PFSK-1 (cell line): ENCODE data around the gene RFTN1.

Experiments used
- POLR2AphosphoS5 ChIP-seq: IDR thresholded peaks from 2 replicates; pipeline ENCODE4 v1.6.1; 2012; ENCODE audit warnings: low read depth, mild to moderate bottlenecking, control low read depth, low read length, moderate library complexity
- TAF1 ChIP-seq: IDR thresholded peaks from 2 replicates; pipeline ENCODE4 v1.6.1; 2012; ENCODE audit warnings: low read length, control low read depth, borderline replicate concordance; ENCODE audit not compliant: insufficient read depth
- TF ChIP-seq, protein P1 (sequence below), 2 experiments: IDR thresholded peaks; 2 replicates each; pipeline versions ENCODE4 v1.6.1 to v1.8.0; 2011 to 2012; ENCODE audit warnings: low read depth in 2 of 2, low read length in 2 of 2, control low read depth in 1 of 2, inconsistent platforms in 1 of 2, mild to moderate bottlenecking in 1 of 2, moderate library complexity in 1 of 2; ENCODE audit not compliant: insufficient read depth in 1 of 2

DNA sequence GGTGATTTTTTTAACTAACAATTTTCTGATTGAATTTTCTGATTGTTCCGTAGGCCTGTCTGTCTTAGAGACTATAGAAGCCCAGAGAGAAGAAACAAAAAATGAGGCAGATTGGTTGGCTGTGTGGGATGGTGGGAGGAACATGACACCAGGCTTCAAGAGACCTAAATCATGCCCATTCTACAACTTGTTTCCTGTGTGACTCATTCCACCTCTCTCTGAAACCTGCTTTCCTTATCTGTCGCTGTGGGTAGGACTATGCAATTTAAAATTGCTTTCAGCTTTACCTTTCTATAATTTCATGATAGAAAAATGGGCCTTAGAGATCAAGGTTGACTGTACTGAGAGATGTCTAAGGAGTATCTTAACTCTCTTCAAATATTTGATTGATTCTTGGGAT lies 203.9 kb downstream of the RFTN1 start:
- no peak for TF ChIP-seq TAF1
- TF ChIP-seq POLR2AphosphoS5: no peak
- TF ChIP-seq, protein P1, sequence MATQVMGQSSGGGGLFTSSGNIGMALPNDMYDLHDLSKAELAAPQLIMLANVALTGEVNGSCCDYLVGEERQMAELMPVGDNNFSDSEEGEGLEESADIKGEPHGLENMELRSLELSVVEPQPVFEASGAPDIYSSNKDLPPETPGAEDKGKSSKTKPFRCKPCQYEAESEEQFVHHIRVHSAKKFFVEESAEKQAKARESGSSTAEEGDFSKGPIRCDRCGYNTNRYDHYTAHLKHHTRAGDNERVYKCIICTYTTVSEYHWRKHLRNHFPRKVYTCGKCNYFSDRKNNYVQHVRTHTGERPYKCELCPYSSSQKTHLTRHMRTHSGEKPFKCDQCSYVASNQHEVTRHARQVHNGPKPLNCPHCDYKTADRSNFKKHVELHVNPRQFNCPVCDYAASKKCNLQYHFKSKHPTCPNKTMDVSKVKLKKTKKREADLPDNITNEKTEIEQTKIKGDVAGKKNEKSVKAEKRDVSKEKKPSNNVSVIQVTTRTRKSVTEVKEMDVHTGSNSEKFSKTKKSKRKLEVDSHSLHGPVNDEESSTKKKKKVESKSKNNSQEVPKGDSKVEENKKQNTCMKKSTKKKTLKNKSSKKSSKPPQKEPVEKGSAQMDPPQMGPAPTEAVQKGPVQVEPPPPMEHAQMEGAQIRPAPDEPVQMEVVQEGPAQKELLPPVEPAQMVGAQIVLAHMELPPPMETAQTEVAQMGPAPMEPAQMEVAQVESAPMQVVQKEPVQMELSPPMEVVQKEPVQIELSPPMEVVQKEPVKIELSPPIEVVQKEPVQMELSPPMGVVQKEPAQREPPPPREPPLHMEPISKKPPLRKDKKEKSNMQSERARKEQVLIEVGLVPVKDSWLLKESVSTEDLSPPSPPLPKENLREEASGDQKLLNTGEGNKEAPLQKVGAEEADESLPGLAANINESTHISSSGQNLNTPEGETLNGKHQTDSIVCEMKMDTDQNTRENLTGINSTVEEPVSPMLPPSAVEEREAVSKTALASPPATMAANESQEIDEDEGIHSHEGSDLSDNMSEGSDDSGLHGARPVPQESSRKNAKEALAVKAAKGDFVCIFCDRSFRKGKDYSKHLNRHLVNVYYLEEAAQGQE (IDR thresholded peaks at IDR 0.05; ENCODE audit: insufficient read depth in 1 of 2, low read depth in 2 of 2, low read length in 2 of 2): no peak
